Ecto neural progenitor cell (in vitro differentiated cells): ENCODE results near the gene HP1BP3.
"Not testable (repeated sequence)": the region's sequence is repeated elsewhere in the genome, so short reads cannot be mapped to it uniquely, and the experiment has no call there.

Source experiments
- DNase-seq: peaks from one replicate; pipeline ENCODE4 v3.0.0-alpha.2; 2018; ENCODE audit warnings: low spot score

HP1BP3 gene

DNA sequence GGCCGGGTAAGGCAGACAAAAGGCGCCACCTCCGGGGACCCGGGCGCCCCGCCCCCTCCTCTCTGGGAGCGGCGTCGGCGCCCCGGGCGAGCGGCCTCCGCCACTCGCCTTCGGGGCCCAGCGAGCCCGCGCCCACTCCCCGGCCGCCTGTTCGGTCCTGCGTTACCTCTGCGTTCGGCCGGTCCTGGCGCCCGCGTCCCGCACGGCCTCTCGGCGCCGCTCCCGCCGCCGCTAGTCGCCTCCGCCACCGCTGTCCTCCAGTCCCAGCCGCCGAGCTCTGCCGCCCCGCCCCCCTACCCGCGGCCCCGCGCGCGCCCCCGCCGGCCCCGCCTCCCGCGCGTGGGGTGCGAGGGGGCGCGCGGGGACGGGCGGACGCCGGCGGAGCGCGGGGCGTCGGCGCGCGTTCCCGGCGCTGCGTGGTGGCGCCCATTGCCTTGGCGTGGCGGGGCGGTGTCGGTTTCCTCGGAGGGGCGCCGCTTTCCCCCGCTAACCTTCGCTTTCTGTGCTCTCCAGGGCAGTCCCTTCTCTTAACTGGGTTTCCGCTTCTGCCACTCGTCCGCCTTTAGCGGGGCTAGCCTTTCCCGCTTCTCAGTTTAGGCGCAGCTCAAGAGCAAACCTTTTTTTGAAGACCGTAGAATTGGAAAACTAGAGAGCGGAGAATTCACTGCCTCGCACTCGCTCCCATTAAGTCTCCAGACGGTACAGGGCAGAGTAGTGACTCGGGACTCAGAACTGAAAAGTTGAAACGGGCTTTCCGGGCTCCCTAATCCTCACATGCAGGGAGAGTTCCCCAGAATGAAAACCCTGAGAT lies at the start of gene HP1BP3:
HP1BP3 (minus strand) TSS at position 279 of the 811 bp plus-strand sequence. CDS start 6,867 bp downstream, outside the sequence.
- DNase-seq, result peak; percentile 80

DNA sequence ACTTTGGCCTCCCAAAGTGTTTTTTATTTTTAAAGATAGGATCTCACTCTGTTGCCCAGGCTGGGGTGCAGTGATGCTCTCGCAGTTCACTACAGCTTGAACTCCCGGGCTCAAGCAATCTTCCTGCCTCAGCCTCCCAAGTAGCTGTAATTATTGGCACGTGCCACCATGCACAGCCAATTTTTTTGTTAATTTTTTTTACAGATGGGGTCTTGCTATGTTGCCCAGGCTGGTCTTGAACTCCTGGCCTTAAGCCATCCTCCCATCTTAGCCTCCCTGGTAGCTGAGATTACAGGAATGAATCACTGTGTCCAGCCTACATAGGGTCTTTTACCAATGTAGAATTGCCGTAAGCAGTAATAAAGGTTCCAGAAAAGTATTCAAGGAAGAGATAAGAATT lies 49.1 kb upstream of the HP1BP3 start:
- no peak for DNase-seq

DNA sequence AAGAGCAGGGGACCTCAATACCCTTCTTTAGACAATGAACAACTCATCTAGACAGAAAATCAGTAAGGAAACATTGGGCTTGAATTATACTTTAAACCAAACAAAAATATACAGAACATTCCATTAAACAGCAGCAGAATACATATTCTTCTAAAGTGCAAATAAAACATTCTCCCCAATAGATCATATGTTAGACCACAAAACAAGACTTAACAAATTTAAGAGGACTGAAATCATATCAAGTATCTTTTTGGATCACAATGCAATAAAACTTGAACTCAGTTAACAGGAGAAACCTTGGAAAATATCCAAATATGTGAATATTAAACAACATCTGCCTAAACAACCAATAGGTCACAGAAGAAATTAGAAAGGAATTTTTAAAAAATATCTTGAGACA lies 47.7 kb upstream of the HP1BP3 start:
- DNase-seq, result no peak

- no peak for DNase-seq
Observed at GRCh38 chr1:20834192-20834591, 47.1 kb upstream of the HP1BP3 start.

DNA sequence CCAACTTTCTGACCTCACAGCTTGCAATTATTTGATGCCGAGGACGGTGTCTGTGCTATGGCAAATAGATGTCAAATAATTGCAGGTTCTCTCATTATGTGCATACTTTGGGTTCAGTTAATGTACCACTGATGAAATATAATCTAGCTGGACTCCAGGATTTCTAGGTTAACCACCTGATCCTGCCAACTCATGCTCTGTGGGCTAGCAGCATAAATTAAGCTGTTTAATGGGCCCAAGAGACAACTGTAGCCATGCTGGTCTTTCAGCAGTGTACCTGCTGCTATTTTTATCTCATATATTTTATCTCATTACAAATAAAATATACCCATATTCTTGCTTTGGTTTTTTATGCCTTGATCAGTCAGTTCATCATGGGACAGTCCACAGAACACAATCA lies 43.3 kb upstream of the HP1BP3 start:
- DNase-seq, result no peak

DNA sequence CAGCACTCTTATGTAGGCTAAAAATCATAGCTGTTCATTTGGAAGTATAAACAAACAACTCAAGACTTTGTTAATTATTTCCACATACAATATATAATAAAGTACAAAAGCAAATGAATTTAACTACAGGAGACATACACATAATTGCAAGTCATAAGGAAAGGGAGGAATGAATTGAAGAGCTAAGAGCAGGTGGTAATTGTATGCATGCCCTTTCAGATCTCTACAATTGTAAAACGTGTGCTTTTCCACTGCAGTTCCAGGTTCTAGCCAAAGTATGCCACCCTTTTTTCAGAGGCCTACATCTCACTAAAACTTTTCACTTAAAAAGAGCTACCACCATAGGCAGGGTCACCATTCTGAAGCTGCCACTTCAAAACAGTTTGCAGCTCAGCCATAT lies 42.8 kb upstream of the HP1BP3 start:
- no peak for DNase-seq

- no peak for DNase-seq
Observed at GRCh38 chr1:20829531-20829930, 42.4 kb upstream of the HP1BP3 start.

GRCh38 chr1:20823845-20824244 lies 36.7 kb upstream of the HP1BP3 start:
- no peak for DNase-seq

- DNase-seq, result no peak
Observed at GRCh38 chr1:20821466-20821865, 34.4 kb upstream of the HP1BP3 start.

- DNase-seq, result no peak
Observed at GRCh38 chr1:20819818-20820217, 32.7 kb upstream of the HP1BP3 start.

DNA sequence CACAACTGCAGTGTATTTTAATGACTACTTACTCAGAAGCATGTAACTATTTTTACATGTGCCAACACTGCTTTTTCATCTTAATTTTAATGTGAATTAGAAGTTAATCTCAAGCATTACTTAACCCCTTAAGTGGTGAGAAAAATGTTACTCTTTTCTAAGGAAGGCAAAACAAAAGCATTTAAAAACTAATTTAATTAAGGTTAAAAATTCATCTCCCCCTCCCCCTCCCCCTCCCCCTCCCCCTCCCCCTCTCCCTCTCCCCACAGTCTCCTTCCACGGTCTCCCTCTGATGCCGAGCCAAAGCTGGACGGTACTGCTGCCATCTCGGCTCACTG lies 27.4 kb upstream of the HP1BP3 start:
- no peak for DNase-seq

- no peak for DNase-seq
Observed at GRCh38 chr1:20811916-20812315, 24.8 kb upstream of the HP1BP3 start.

DNA sequence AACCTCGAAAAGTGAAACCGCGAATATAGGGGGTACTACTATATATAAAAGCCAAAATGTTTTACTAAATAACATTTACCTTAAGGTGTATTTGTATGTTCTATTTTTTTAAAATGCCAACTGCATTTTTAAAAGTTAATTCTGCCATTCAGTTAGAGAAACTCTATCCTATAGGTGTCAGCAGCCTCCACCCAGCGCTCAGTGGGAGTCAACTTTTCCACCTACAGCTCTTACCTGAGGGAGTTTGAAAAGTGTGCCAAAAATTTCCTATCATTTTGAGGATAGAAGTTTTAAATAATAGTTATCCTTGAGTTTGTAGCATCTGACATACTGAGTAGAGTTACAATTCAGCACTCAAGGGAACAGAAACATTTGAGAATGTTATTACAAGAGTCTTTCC lies 6.1 kb upstream of the HP1BP3 start:
- no peak for DNase-seq

GRCh38 chr1:20792196-20792595 lies 5.1 kb upstream of the HP1BP3 start:
- no peak for DNase-seq

- no peak for DNase-seq
Observed at GRCh38 chr1:20790785-20791184, 3.7 kb upstream of the HP1BP3 start.

GRCh38 chr1:20789598-20789997 lies 2.5 kb upstream of the HP1BP3 start:
- DNase-seq, result not testable (repeated sequence)

GRCh38 chr1:20787840-20788795 lies 1.0 kb upstream of the HP1BP3 start:
- DNase-seq, result no peak

DNA sequence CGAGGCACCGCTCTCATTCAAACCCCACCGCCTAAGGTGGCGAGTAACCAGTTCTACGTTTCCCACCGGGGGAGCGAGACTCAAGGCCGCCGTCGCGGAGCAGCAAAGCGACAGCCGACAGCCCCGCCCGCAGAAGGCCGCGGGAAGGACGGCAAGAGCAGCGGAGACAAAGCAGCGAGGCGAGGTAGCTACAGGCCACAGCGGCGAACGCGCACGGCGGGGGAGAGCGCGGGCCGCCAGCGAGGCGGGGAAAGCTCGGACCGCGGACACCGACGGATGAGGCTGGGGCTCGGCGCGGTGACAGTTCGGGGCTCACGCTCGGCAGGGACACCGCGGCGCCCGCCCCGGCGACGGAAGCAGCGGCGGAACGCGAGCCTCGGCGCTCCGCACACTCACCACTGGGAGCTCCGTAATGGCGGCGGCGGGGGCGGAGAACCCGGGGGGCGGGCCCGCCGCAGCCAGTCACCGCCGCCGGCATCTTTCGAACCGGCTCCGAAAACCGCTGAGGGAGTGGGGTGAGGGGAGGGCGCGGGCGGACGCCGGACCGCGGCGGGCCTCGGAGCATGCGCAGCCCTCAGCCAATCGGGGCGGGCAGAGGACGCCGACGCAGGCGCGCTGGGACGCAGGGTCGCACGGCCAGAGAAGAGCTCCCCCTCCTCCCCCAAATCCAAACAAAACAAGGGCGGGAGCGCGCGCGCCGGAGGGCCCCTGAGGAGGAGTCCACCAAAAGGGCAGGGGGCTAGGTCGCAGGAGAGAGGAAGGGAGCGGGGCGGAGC lies 666 bp downstream of the HP1BP3 start:
- DNase-seq, result peak; percentile 99

DNA sequence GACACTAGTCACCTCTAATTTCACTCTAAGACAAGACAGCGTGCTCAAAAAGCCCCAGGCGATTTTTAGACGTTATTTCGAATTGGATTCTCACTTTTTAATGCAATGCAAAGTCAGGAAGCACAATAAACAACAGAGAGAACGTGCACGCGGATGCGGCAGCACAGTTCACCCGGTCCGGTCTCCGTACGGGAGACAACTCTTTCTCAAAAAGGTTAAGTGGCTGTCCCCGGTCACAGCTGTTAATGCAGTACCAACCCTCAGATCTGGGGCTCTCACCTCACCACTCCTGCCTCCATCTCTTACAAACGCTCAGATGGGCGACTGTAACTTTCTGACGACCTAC lies 1.2 kb downstream of the HP1BP3 start:
- no peak for DNase-seq

DNA sequence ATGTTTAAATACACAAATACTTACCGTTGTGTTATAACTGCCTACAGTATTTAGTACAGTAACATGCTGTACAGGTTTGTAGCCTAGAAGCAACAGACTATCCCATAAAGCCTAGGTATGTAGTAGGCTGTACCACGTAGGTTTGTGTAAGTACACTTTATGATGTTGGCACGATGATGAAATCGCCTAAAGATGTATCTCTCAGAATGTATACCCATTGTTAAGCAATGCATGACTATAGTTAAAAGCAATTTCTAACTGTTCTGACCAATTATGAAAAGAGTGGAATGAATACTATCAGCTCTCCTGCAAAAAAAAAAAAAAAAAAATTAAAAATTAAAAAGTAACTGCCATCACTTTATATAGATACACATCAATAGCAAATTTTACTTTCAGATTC lies 11.4 kb downstream of the HP1BP3 start:
- no peak for DNase-seq

DNA sequence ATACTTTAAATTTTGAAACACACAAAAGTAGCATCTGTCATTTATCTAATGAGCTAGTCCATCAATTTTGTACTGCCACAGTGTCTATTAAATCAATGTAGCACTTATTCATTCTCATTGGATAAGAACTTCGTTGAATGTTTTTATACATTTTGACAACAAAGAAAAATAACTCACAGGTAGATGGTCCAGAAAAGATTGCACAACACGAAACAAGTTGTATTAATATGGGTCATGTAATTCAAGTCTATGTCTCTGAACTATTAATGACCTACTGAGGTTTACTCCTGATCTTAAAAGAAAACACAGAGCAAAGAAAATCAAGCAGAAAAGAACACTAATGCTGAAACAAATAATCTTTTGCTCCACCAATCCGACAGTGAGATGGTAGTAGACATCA lies 15.3 kb downstream of the HP1BP3 start:
- DNase-seq, result no peak

- no peak for DNase-seq
Observed at GRCh38 chr1:20770314-20771087, 16.6 kb downstream of the HP1BP3 start.
